K562 (cell line): Measurements from ENCODE around the gene HOXC5. TPM values are rescaled to one million over a fixed set of nuclear protein-coding genes. Genes with fewer than 3 reads are reported as not detected.

Experiments
- BCL6 ChIP-seq: fragments of 250-450 bp; sonication (Bioruptor Pico); IDR thresholded peaks from 2 replicates; pipeline ENCODE4 v1.4.0; 2020
- CXXC5 ChIP-seq: fragments of 250-450 bp; sonication (Bioruptor Pico); IDR thresholded peaks from 2 replicates; pipeline ENCODE4 v1.8.0; 2022; ENCODE audit warnings: inconsistent platforms, mild to moderate bottlenecking, moderate library complexity
- EP300 ChIP-seq: IDR thresholded peaks from 2 replicates; pipeline ENCODE4 v1.6.1; 2012; ENCODE audit warnings: low read length, improper control_type of control experiment
- ETS2 ChIP-seq: IDR thresholded peaks from 2 replicates; pipeline ENCODE4 v1.6.1; 2016; ENCODE audit warnings: borderline replicate concordance, missing genetic modification characterization, mild to moderate bottlenecking, moderate library complexity, missing compliant biosample characterization; ENCODE audit not compliant: poor library complexity, severe bottlenecking
- HNRNPLL ChIP-seq: fragments of 200-400 bp; formaldehyde crosslinking; IDR thresholded peaks from 2 replicates; pipeline ENCODE4 v1.6.1; 2017; ENCODE audit warnings: low read length, low read depth, mild to moderate bottlenecking; ENCODE audit not compliant: poor library complexity, severe bottlenecking
- KHSRP ChIP-seq: fragments of 450-650 bp; IDR thresholded peaks from 2 replicates; pipeline ENCODE4 v1.6.1; 2017
- LEF1 ChIP-seq: fragments of 450-650 bp; IDR thresholded peaks from 2 replicates; pipeline ENCODE4 v1.6.1; 2016; ENCODE audit warnings: mild to moderate bottlenecking
- MEIS2 ChIP-seq: fragments of 450-650 bp; IDR thresholded peaks from 2 replicates; pipeline ENCODE4 v1.6.1; 2014; ENCODE audit warnings: mild to moderate bottlenecking; ENCODE audit not compliant: partially characterized antibody
- NCOA6 ChIP-seq: fragments of 450-650 bp; IDR thresholded peaks from 2 replicates; pipeline ENCODE4 v1.6.1; 2017; ENCODE audit warnings: mild to moderate bottlenecking
- polyA plus RNA-seq, 8 experiments: library from polyadenylated mRNA; depleted of rRNA in 4 of 8; stranded (reverse) in 5 of 8; unstranded in 3 of 8; fragments of >200 nt; fragmentation: Nextera tagmentation in 2 of 8; fragmentation: Illumina TruSeq in 1 of 8; extraction: Ambion mirVana in 2 of 8; extraction: Trizol in 1 of 8; gene quantifications; 2 replicates each; pipeline versions ENCODE4 v1.2.1 to v1.2.3, GENCODE V29; 2011 to 2014; ENCODE audit warnings: inconsistent platforms in 1 of 8, missing spikeins in 1 of 8
- total RNA-seq, 7 experiments: library from RNA; depleted of rRNA in 6 of 7; stranded (reverse); fragments of >200 nt in 6 of 7; fragmentation: Illumina TruSeq in 2 of 7; extraction: Trizol in 2 of 7; gene quantifications; 2 replicates each; pipeline versions ENCODE4 v1.2.1 to v1.2.3, GENCODE V29; 2011 to 2021; ENCODE audit warnings: low replicate concordance in 1 of 7
- TF ChIP-seq, protein P1 (sequence below): fragments of 450-650 bp; IDR thresholded peaks from 2 replicates; pipeline ENCODE4 v1.6.1; 2016; ENCODE audit warnings: low read depth
- TF ChIP-seq, protein P2 (sequence below): fragments of 450-650 bp; formaldehyde crosslinking; conservative IDR thresholded peaks from 2 replicates; pipeline ENCODE4 v1.4.0; 2022; ENCODE audit warnings: mild to moderate bottlenecking, missing genetic modification characterization
- TF ChIP-seq, protein P3 (sequence below): IDR thresholded peaks from 2 replicates; pipeline ENCODE4 v1.6.1; 2012; ENCODE audit warnings: low read depth, low read length, improper control_type of control experiment, borderline replicate concordance
- TF ChIP-seq, protein P4 (sequence below): fragments of 450-650 bp; formaldehyde crosslinking; IDR thresholded peaks from 2 replicates; pipeline ENCODE4 v1.4.0; 2020; ENCODE audit warnings: mild to moderate bottlenecking
- TF ChIP-seq, protein P5 (sequence below), 2 experiments: fragments of 450-650 bp in 1 of 2; sonication (generic) in 1 of 2; formaldehyde crosslinking in 1 of 2; IDR thresholded peaks in 1 of 2; conservative IDR thresholded peaks in 1 of 2; 2 replicates each; pipeline versions ENCODE4 v1.6.1 to v1.8.1; 2016 to 2023; ENCODE audit warnings: mild to moderate bottlenecking in 2 of 2, moderate library complexity in 2 of 2, inconsistent platforms in 1 of 2, missing genetic modification reagents in 1 of 2

The HOXC5 gene
- total and polyA plus RNA-seq, 9 of the 15 experiments (the other 6 are each of a cell fraction or from before 2014, with no cell fraction given): 0.10 to 0.44 (median 0.18) TPM; not detected in 4

DNA sequence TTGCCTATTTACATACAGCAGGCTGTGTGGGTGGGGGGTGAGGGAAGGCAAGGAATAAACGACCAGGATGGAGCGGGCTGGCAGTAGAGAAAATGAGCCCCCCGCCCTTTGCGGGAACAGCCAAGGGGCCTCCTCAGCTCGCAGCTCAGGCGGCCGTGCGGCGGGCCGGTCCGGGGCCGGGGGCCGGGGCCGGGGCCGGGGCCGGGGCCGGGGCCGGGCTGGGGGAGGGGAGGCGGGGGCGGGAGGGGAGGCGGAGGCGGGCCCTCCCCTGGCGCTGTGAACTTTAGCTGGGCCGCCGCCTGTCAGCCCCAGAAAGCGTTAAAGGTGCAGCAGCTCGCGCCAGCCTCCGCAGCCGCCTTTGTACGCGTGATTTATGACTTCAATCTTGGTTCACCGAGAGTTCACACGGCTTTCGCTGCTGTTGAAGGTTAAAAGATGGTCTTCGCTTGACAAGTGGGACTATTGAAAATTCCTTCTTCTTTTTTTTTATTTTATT lies 49.6 kb downstream of the HOXC5 start (continued):
- TF ChIP-seq, protein P1, sequence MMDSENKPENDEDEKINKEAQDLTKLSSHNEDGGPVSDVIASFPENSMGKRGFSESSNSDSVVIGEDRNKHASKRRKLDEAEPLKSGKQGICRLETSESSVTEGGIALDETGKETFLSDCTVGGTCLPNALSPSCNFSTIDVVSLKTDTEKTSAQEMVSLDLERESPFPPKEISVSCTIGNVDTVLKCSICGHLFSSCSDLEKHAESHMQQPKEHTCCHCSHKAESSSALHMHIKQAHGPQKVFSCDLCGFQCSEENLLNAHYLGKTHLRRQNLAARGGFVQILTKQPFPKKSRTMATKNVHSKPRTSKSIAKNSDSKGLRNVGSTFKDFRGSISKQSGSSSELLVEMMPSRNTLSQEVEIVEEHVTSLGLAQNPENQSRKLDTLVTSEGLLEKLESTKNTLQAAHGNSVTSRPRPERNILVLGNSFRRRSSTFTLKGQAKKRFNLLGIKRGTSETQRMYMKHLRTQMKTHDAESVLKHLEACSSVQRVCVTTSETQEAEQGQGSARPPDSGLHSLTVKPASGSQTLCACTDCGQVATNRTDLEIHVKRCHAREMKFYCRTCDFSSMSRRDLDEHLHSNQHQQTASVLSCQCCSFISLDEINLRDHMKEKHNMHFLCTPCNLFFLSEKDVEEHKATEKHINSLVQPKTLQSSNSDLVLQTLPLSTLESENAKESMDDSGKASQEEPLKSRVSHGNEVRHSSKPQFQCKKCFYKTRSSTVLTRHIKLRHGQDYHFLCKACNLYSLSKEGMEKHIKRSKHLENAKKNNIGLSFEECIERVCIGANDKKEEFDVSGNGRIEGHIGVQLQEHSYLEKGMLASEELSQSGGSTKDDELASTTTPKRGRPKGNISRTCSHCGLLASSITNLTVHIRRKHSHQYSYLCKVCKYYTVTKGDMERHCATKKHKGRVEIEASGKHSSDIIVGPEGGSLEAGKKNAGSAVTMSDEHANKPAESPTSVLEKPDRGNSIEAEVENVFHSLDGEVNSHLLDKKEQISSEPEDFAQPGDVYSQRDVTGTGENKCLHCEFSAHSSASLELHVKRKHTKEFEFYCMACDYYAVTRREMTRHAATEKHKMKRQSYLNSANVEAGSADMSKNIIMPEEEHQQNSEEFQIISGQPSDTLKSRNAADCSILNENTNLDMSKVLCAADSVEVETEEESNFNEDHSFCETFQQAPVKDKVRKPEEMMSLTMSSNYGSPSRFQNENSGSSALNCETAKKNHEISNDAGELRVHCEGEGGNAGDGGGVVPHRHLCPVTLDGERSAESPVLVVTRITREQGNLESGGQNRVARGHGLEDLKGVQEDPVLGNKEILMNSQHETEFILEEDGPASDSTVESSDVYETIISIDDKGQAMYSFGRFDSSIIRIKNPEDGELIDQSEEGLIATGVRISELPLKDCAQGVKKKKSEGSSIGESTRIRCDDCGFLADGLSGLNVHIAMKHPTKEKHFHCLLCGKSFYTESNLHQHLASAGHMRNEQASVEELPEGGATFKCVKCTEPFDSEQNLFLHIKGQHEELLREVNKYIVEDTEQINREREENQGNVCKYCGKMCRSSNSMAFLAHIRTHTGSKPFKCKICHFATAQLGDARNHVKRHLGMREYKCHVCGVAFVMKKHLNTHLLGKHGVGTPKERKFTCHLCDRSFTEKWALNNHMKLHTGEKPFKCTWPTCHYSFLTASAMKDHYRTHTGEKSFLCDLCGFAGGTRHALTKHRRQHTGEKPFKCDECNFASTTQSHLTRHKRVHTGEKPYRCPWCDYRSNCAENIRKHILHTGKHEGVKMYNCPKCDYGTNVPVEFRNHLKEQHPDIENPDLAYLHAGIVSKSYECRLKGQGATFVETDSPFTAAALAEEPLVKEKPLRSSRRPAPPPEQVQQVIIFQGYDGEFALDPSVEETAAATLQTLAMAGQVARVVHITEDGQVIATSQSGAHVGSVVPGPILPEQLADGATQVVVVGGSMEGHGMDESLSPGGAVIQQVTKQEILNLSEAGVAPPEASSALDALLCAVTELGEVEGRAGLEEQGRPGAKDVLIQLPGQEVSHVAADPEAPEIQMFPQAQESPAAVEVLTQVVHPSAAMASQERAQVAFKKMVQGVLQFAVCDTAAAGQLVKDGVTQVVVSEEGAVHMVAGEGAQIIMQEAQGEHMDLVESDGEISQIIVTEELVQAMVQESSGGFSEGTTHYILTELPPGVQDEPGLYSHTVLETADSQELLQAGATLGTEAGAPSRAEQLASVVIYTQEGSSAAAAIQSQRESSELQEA: no peak
- TF ChIP-seq, protein P2, sequence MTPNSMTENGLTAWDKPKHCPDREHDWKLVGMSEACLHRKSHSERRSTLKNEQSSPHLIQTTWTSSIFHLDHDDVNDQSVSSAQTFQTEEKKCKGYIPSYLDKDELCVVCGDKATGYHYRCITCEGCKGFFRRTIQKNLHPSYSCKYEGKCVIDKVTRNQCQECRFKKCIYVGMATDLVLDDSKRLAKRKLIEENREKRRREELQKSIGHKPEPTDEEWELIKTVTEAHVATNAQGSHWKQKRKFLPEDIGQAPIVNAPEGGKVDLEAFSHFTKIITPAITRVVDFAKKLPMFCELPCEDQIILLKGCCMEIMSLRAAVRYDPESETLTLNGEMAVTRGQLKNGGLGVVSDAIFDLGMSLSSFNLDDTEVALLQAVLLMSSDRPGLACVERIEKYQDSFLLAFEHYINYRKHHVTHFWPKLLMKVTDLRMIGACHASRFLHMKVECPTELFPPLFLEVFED (CRISPR knock-in tag): no peak
- TF ChIP-seq HNRNPLL (peak; percentile 31), NCOA6 (no peak), MEIS2 (peak; percentile 95), ETS2 (no peak), EP300 (peak; percentile 13; the same call in 1 of the 2 replicates), KHSRP (no peak), BCL6 (CRISPR knock-in tag) (no peak), LEF1 (0 out of 2 replicates have a peak, but pooled peaks have one; percentile 40), CXXC5 (CRISPR knock-in tag) (peak; percentile 66)
- TF ChIP-seq, protein P3, sequence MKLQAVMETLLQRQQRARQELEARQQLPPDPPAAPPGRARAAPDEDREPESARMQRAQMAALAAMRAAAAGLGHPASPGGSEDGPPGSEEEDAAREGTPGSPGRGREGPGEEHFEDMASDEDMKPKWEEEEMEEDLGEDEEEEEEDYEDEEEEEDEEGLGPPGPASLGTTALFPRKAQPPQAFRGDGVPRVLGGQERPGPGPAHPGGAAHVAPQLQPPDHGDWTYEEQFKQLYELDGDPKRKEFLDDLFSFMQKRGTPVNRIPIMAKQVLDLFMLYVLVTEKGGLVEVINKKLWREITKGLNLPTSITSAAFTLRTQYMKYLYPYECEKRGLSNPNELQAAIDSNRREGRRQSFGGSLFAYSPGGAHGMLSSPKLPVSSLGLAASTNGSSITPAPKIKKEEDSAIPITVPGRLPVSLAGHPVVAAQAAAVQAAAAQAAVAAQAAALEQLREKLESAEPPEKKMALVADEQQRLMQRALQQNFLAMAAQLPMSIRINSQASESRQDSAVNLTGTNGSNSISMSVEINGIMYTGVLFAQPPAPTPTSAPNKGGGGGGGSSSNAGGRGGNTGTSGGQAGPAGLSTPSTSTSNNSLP: no peak
- TF ChIP-seq, protein P4, sequence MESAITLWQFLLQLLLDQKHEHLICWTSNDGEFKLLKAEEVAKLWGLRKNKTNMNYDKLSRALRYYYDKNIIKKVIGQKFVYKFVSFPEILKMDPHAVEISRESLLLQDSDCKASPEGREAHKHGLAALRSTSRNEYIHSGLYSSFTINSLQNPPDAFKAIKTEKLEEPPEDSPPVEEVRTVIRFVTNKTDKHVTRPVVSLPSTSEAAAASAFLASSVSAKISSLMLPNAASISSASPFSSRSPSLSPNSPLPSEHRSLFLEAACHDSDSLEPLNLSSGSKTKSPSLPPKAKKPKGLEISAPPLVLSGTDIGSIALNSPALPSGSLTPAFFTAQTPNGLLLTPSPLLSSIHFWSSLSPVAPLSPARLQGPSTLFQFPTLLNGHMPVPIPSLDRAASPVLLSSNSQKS (CRISPR knock-in tag): no peak
- TF ChIP-seq, protein P5, sequence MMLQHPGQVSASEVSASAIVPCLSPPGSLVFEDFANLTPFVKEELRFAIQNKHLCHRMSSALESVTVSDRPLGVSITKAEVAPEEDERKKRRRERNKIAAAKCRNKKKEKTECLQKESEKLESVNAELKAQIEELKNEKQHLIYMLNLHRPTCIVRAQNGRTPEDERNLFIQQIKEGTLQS (IDR thresholded peaks at IDR 0.05): no peak
- TF ChIP-seq, protein P5 (CRISPR knock-in tag; conservative IDR thresholded peaks at IDR 0.05): no peak
